HFFc6 (cell line): Measurements from ENCODE around the gene MSANTD7. TPM values are rescaled to one million over a fixed set of nuclear protein-coding genes. Genes with fewer than 3 reads are reported as not detected.
"Not testable (repeated sequence)": the region's sequence is repeated elsewhere in the genome, so short reads cannot be mapped to it uniquely, and the experiment has no call there.

ENCODE experiments used
- DNase-seq: peaks from one replicate; pipeline ENCODE4 v3.0.0-alpha.2; 2018
- H3K27ac Mint-ChIP-seq: 2 replicates; pipeline ENCODE4 v1.8.0; 2020; ENCODE audit warnings: mild to moderate bottlenecking, mixed read lengths
- H3K27me3 Mint-ChIP-seq: 2 replicates; pipeline ENCODE4 v1.8.0; 2021; ENCODE audit warnings: mild to moderate bottlenecking, moderate library complexity, mixed read lengths; ENCODE audit not compliant: insufficient read depth
- H3K36me3 Mint-ChIP-seq: 2 replicates; pipeline ENCODE4 v1.8.0; 2021; ENCODE audit warnings: low read depth, mixed read lengths
- H3K4me1 Mint-ChIP-seq: 2 replicates; pipeline ENCODE4 v1.8.0; 2020; ENCODE audit warnings: low read depth, mixed read lengths
- H3K4me3 Mint-ChIP-seq: 2 replicates; pipeline ENCODE4 v1.8.0; 2020; ENCODE audit warnings: mild to moderate bottlenecking, moderate library complexity, mixed read lengths
- H3K9me3 Mint-ChIP-seq: 2 replicates; pipeline ENCODE4 v1.8.0; 2020; ENCODE audit warnings: mild to moderate bottlenecking, mixed read lengths
- CTCF ChIP-seq: fragments of 200-600 bp; sonication (generic); IDR thresholded peaks from 2 replicates; pipeline ENCODE4 v1.5.0; 2021; ENCODE audit warnings: antibody characterized with exemption, mild to moderate bottlenecking
- total RNA-seq, 6 experiments: library from RNA; stranded (reverse); fragmentation: NEBNext Ultra II Directional; extraction: Animal tissue kit (Norgen Biotek cat#: 25700); gene quantifications; 2 replicates in 1 of 6; 3 replicates in 5 of 6; pipeline ENCODE4 v1.2.3, GENCODE V29; 2021

Gene MSANTD7
- total RNA-seq, 6 experiments from 2014 or later, result 11.0 to 14.5 (median 12.4) TPM

GRCh38 chr10:14855453-14855852 lies 17.3 kb downstream of the MSANTD7 start:
- TF ChIP-seq CTCF, result no peak
- Mint-ChIP-seq H3K4me3 (no peak overlapping the region), H3K27me3 (no peaks in the 10 kb centered on the region), H3K36me3 (peaks cover 6% of the 10 kb centered on the region; the same call in 1 of the 2 replicates), H3K27ac (no peak overlapping the region), H3K9me3 (no peaks in the 10 kb centered on the region), H3K4me1 (no peaks in the 10 kb centered on the region)
- DNase-seq, result no peak

- H3K27ac Mint-ChIP-seq, result no peak overlapping the region
- H3K9me3 Mint-ChIP-seq, result no peaks in the 10 kb centered on the region
- H3K36me3 Mint-ChIP-seq, result peaks cover 6% of the 10 kb centered on the region; the same call in 1 of the 2 replicates
- H3K4me3 Mint-ChIP-seq, result no peak overlapping the region
- DNase-seq, result no peak
- H3K27me3 Mint-ChIP-seq, result no peaks in the 10 kb centered on the region
- H3K4me1 Mint-ChIP-seq, result no peaks in the 10 kb centered on the region
- TF ChIP-seq CTCF, result no peak
These were observed 20.3 kb downstream of the MSANTD7 start for GRCh38 chr10:14858338-14858960.

GRCh38 chr10:14859043-14859442 lies 20.9 kb downstream of the MSANTD7 start:
- peaks cover 6% of the 10 kb centered on the region; the same call in 1 of the 2 replicates for H3K36me3 Mint-ChIP-seq
- H3K9me3 Mint-ChIP-seq, result no peaks in the 10 kb centered on the region
- DNase-seq, result no peak
- no peak overlapping the region for H3K27ac Mint-ChIP-seq
- H3K27me3 Mint-ChIP-seq, result no peaks in the 10 kb centered on the region
- no peak for TF ChIP-seq CTCF
- no peak overlapping the region for H3K4me3 Mint-ChIP-seq
- H3K4me1 Mint-ChIP-seq, result no peaks in the 10 kb centered on the region

GRCh38 chr10:14859775-14860174 lies 21.7 kb downstream of the MSANTD7 start:
- DNase-seq, result no peak
- Mint-ChIP-seq H3K36me3 (peaks cover 6% of the 10 kb centered on the region; the same call in 1 of the 2 replicates), H3K4me1 (no peaks in the 10 kb centered on the region), H3K9me3 (no peaks in the 10 kb centered on the region), H3K27me3 (no peaks in the 10 kb centered on the region), H3K4me3 (no peak overlapping the region), H3K27ac (no peak overlapping the region)
- no peak for TF ChIP-seq CTCF

- no peaks in the 10 kb centered on the region for H3K4me1 Mint-ChIP-seq
- H3K9me3 Mint-ChIP-seq, result no peaks in the 10 kb centered on the region
- H3K27me3 Mint-ChIP-seq, result no peaks in the 10 kb centered on the region
- no peak overlapping the region for H3K27ac Mint-ChIP-seq
- no peak for TF ChIP-seq CTCF
- no peak for DNase-seq
- peaks cover 10% of the 10 kb centered on the region for H3K36me3 Mint-ChIP-seq
- H3K4me3 Mint-ChIP-seq, result no peak overlapping the region
These were observed 22.7 kb downstream of the MSANTD7 start for GRCh38 chr10:14860791-14861190.

- H3K27me3 Mint-ChIP-seq, H3K4me1 Mint-ChIP-seq, H3K4me3 Mint-ChIP-seq, DNase-seq, H3K9me3 Mint-ChIP-seq, H3K27ac Mint-ChIP-seq: not testable (repeated sequence)
- H3K36me3 Mint-ChIP-seq, result peaks cover 11% of the 10 kb centered on the region
These were observed 26.4 kb downstream of the MSANTD7 start for GRCh38 chr10:14864466-14864865.

- H3K4me3 Mint-ChIP-seq, H3K27ac Mint-ChIP-seq, H3K27me3 Mint-ChIP-seq, DNase-seq, H3K9me3 Mint-ChIP-seq, H3K4me1 Mint-ChIP-seq: not testable (repeated sequence)
- H3K36me3 Mint-ChIP-seq, result peaks cover 15% of the 10 kb centered on the region
These were observed 26.8 kb downstream of the MSANTD7 start for GRCh38 chr10:14864871-14865270.
